NCI-H1930 (cell line): ENCODE measurements around the gene SF3B2.
"Not testable (repeated sequence)": the region's sequence is repeated elsewhere in the genome, so short reads cannot be mapped to it uniquely, and the experiment has no call there.

ENCODE experiments used
- DNase-seq, 2 experiments: peaks; one replicate each; lab custom pipeline; 2025; lab: John Stamatoyannopoulos, UW

SF3B2 gene

GRCh38 chr11:66106786-66107599 lies 54.8 kb downstream of the SF3B2 start:
- DNase-seq, result no peak

DNA sequence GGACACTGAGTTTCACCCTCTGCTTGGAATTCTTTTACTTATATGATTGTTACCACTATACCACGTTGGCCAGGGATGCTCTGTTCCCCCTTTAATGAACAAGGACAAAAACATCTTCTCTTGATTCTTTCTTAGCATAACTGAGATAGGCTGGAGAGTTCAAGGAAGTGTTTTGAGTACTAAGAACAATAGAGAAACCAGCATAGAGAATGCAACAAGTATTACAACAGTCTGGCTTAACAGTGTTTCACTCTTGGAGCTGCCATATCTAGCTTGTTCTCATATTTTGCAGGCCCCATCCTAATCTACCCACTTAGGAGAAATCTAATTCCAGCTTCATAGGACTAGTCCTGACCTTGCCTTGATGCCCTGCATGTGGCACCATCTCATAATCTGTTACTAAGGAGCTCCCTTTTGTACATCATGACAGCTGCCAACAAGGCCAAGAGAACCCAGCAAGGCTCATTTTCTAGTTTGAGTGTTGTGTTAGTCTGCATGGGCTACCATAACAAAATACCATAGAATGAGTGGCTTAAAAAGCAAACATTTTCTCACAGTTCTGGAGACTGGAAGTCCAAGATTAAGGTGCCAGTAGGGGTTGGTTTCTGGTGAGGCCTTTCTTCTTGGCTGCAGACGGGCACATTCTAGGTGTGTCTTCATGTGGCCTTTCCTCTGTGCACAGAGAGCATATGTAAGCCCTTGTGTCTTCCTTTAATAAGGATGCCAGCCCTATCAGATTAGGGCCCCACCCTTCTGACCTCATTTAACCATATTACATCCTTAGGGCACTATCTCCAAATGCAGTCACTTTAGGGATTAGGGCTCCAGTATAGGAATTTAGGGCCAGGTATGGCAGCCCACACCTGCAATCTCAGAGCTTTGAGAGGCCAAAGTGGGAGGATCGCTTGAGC lies 55.7 kb downstream of the SF3B2 start:
- no peak for DNase-seq

GRCh38 chr11:66109294-66109693 lies 57.1 kb downstream of the SF3B2 start:
- no peak for DNase-seq

- no peak for DNase-seq
Observed at GRCh38 chr11:66111158-66111557, 59.0 kb downstream of the SF3B2 start.

GRCh38 chr11:66112041-66112491 lies 59.9 kb downstream of the SF3B2 start:
- no peak for DNase-seq

DNA sequence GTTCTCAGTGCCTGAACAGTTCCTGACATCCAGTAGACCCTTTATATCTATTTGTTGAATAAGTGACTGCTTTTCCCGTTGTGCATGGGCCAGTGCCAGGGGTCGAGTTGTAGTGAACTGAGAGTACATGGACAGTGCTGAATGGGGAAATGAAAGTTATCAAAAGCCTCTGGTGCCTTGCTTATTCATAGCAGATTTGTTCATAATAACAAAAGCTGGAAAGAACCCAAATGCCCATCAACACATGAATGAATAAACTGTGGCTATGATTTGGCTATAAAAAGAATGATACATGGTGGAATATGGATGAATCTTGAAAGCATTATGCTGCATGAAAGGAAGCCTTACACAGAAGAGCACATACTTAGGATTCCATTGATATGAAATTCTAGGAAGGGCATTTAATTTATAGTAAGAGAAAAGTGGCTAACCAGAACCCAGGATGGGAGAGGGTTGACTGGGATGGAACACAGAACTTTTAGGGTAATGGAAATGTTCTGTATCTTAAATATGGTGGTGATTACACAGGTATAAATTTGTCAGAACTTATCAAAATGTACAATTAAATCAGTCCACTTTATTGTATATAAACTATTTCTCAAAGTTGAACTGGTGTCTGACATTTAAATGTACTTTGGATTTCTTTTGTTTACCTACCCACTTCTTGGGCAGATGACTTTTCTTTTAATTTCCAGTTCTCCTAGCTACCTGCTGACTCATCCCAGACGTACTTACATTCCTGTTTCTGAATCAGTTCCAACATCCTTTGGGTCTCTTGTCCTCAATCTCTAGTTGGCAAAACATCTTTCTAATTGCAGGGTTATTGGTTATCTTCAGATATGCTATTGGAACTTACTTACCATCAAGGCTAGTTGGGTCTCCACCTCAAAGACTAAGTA lies 60.7 kb downstream of the SF3B2 start:
- DNase-seq, result no peak

- not testable (repeated sequence) for DNase-seq
Observed at GRCh38 chr11:66114957-66115356, 62.8 kb downstream of the SF3B2 start.

DNA sequence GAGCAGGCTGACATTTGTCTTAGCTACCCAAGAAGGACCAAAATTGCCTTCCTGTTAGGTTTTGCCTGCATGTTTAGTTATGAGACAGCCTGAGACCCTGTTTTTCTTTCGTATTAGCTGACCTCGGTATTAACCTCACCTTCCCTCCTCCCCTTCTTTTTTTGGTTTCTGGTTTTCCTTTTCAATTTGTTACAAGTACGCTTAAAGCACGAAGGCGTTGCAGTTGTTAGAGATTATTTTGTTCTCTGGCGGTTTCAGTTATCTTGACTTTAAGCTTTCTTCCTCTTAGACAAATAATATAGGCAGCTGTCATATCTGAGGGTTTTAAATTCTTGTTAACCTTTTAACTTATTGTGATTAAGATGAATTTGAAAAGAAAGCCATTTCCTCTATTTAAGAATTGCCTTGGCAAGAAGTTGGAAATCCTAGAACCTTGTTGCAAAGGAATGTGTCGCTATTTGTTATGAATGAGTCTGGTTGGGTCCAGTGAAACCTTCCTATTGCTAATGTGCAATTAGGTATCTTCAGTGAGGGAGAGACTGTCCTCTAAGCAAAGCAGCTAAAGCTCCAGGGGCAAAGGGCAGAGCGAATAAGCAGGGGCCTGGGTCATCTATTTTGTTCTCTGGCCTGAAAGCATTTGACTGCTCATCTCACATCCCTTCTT lies 63.6 kb downstream of the SF3B2 start:
- DNase-seq, result no peak

DNA sequence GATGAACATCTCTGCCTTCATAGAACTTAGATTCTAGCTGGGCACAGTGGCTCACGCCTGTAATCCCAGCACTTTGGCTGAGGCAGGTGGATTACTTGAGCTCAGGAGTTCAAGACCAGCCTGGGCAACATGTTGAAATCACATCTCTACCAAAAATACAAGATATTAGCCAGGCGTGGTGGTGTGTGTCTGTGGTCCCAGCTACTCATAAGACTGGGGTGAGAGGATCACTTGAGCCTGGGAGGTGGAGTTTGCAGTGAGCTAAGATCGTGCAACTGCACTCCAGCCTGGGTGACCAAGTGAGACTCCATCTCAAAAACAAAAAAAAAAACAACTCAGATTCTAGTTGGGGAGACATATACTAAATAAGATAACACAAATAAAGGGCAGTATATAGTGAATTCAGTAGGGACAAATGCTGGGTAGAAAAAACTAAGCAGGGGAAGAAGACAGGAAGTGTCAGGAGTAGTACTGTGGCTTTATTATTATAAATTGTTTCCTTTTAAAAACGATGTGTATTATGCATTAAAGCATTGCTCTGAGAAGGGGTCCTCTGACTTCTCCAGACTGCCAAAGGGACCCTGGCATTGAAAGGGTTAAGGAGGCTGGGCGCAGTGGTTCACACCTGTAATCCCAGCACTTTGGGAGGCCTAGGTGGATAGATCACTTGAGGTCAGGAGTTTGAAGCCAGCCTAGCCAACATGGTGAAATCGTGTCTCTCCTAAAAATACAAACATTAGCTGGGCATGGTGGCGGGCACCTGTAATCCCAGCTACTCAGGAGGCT lies 64.6 kb downstream of the SF3B2 start:
- no peak for DNase-seq

- no peak for DNase-seq
Observed at GRCh38 chr11:66118847-66119246, 66.7 kb downstream of the SF3B2 start.
